Measurements from ENCODE around the gene SSBP2. TPM values are rescaled to one million over a fixed set of nuclear protein-coding genes. Genes with fewer than 3 reads are reported as not detected.
A peak's percentile ranks its signal among the peaks of the same experiment; 100 is the strongest.

The SSBP2 gene
- total RNA-seq, 4 donors from 2014 or later, result 10.9 to 22.3 (median 14.9) TPM

GRCh38 chr5:81405126-81405891 is 345.6 kb downstream of the SSBP2 start:
- Histone ChIP-seq H3K27ac (no peak overlapping the region), H3K36me3 (no peaks in the 10 kb centered on the region), H3K9me3 (no peaks in the 10 kb centered on the region), H3K4me1 (no peaks in the 10 kb centered on the region), H3K4me3 (no peak overlapping the region), H3K27me3 (no peaks in the 10 kb centered on the region)
- TF ChIP-seq CTCF (IDR thresholded peaks at IDR 0.05) (no peak), POLR2A (IDR thresholded peaks at IDR 0.05) (no peak)
- DNase-seq, result no peak

- peak overlapping the region in 2 of 4 donors; percentile 42 to 47 for H3K27ac ChIP-seq
- no peaks in the 10 kb centered on the region for H3K27me3 ChIP-seq
- no peaks in the 10 kb centered on the region for H3K9me3 ChIP-seq
- H3K4me3 ChIP-seq, result peak overlapping the region in 1 of 4 donors; percentile 0
- peak in 2 of 3 donors; percentile 51 to 60 for DNase-seq
- no peaks in the 10 kb centered on the region for H3K36me3 ChIP-seq
- TF ChIP-seq POLR2A (IDR thresholded peaks at IDR 0.05), result no peak
- TF ChIP-seq CTCF (IDR thresholded peaks at IDR 0.05), result no peak
- H3K4me1 ChIP-seq, result no peaks in the 10 kb centered on the region
These were observed 348.5 kb downstream of the SSBP2 start for GRCh38 chr5:81402192-81402930.

- Histone ChIP-seq H3K36me3 (no peaks in the 10 kb centered on the region), H3K27me3 (no peaks in the 10 kb centered on the region), H3K27ac (no peak overlapping the region), H3K9me3 (no peaks in the 10 kb centered on the region), H3K4me1 (no peaks in the 10 kb centered on the region), H3K4me3 (no peak overlapping the region)
- TF ChIP-seq POLR2A (IDR thresholded peaks at IDR 0.05) (no peak), CTCF (IDR thresholded peaks at IDR 0.05) (no peak)
- no peak for DNase-seq
These were observed 349.6 kb downstream of the SSBP2 start for GRCh38 chr5:81401266-81401665.

GRCh38 chr5:81400375-81400774 is 350.5 kb downstream of the SSBP2 start:
- H3K27ac ChIP-seq, result no peak overlapping the region
- H3K36me3 ChIP-seq, result no peaks in the 10 kb centered on the region
- H3K27me3 ChIP-seq, result no peaks in the 10 kb centered on the region
- no peak overlapping the region for H3K4me3 ChIP-seq
- H3K4me1 ChIP-seq, result no peaks in the 10 kb centered on the region
- no peak for DNase-seq
- H3K9me3 ChIP-seq, result no peaks in the 10 kb centered on the region
- no peak for TF ChIP-seq POLR2A (IDR thresholded peaks at IDR 0.05)
- TF ChIP-seq CTCF (IDR thresholded peaks at IDR 0.05), result no peak

- H3K27ac ChIP-seq, result no peak overlapping the region
- H3K4me3 ChIP-seq, result no peak overlapping the region
- H3K9me3 ChIP-seq, result no peaks in the 10 kb centered on the region
- H3K36me3 ChIP-seq, result no peaks in the 10 kb centered on the region
- H3K27me3 ChIP-seq, result peaks cover 0 to 1% of the 10 kb centered on the region in 2 donors
- no peak for TF ChIP-seq CTCF (IDR thresholded peaks at IDR 0.05)
- TF ChIP-seq POLR2A (IDR thresholded peaks at IDR 0.05), result no peak
- H3K4me1 ChIP-seq, result peaks cover 0 to 7% (median 1%) of the 10 kb centered on the region in 4 donors
- no peak for DNase-seq
These were observed 352.2 kb downstream of the SSBP2 start for GRCh38 chr5:81398741-81399140.

Measured in Peyer's patch (tissue), 4 donors.